GM21526 (cell line): ENCODE measurements around the gene PIGO.

Experiments
- ATAC-seq: cut with Tn5 transposase; IDR thresholded peaks from one replicate; pipeline ENCODE4 v1.9.1; 2021; ENCODE audit warnings: moderate library complexity; ENCODE audit not compliant: unreplicated experiment, low FRiP score

The PIGO gene

DNA sequence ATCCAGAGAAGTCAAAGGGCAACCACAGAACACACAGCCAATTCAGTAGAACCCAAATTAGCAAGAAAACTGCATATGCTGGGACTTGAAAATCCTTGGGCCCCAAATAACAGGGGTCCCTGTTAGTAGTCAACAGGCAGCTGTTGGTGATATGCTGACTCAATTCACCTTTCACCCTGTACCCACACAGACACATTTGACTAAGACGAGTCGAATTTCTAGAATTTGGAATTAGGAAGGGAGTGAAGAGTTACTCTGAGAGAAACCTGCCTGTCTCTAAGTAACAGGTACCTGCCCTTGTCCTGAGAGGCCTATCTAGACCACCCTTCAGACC is 23.1 kb downstream of the PIGO start:
- ATAC-seq: no peak

DNA sequence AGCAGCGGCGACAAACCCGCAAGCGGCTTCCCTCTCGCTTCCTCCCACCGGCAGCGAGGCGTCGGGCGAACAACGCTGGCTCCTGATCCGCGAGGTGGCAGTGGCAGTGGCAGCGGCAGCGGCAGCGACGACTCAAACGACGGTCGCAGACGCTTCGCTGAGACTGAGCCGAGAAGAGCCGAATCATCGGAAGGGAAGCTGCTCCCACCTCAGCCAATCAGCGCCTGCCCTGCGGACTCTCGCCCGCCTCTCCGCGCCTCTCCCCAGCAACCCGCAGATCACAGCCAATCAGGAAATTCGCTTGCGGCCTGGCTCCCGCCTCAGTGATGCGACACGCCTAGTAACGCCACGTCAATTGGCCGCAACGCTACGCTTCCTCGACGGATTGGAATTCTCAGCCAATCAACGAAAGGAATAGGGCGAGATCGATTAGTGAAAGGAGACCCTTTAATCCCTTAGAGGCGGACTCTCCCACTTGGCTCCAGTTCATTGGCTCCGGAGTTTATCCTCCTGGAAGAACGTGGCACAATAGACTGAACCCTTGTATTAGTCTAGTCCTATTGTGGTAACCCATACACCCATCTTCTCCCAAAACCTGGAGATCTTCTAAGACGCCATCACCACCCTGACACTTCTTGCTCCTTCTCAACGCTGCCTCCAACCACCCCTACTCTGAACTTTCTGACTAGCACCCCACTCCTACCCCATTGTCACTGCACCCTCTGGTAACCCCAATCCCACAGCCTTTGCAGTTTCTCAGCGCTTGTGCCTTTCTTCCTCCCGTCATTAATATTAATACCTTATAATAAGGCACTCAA is 23.7 kb downstream of the PIGO start, which contains the start of gene VCP:
TSS of gene VCP (minus strand) at position 165 of the 818 bp plus-strand sequence. CDS start 272 bp downstream, outside the sequence.
- peak; percentile 77 for ATAC-seq

DNA sequence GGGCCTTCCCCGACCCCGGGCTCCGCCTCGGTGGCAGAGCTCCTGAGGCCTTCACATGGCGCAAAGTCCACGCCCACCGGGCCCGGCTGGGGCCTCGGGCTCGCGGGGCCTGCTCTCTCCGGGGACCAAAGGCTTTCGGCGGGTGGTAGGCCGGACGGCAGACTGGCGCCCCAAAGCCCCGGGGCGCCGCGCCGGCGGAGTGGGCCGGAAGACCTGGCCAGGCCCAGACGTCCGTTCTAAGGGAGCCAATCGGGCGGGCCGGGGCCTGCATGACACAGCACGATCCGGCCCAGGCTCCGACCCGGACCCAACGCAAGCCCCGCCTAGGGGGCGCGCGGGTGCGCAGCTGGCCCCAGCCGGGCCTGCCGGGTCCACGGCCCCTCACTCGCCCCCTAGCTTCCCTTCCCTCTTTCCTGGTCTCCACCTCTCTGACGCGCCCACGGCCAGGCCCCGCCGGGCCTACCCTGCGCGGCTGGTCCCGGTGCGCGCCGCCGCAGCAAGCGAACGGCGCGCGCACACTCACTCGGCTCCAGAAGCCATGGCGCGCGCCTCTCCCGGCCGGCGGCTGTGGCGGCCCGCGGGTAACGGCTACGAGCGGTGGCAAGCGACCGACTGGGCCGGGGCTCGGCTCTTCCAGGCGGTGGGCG is 24.5 kb downstream of the PIGO start:
- peak; percentile 43 for ATAC-seq

DNA sequence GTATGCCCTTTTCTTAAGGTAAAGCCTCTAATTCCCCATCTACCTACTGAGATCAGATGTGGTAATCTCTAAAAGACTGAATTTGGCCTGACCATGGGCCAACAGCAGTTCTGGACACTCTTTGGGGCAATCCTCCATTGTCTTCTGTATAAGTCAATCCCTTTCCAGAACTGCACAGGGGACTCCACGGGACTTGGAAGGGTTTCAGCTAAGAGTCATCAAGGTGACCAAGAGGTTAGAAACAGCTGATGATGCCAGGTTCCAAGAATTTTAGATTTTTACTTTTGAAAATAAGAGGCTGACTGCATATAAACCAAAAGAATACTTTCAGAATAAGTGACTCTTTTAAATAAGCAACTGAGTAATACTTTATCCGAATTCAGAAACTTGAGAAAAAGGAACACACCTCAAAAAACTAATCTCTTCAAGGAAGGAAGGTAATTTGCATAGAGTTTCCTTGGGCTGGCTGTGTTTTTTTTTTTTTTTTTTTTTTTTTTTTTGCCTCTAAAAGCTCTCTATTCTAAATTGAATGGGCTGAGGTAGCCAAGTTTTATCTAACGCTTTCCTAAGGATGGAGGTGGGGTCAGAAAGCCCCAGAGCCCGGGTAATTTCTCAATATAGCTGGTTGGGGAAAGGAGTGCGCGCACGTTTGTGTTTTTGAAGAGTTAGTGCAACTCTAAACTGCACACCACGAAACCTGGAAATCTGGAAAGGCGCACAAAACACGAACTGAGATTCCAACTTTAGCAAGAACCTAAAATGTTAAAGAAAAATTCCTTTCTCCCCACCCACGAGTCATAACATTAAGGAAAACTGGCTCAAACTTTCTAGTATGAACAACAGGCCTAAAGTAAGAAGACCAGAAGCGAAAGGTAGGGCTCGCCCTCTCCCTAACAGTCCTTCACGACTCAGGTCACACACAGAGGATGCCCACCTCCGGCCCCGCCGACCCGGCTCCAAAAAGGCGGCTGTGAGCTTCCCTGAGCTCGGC is 25.3 kb downstream of the PIGO start:
- no peak for ATAC-seq

DNA sequence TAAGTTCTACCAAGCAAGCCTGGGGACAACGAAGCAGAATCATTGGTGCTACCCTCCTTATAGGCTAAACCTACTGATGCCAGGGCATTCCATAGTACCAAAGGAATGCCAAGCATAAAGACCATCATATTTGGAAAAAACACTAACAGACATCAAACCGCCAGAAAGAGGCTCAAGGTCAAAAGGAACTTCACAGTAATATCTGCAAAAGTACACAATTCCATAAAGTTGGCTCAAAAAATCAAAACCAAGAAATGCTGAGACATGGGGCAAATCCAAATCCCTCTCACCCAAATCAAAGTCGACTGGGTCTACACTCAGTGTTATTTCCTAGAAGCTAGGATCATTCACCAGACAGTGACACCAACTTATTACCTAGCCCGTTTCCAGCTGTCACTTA is 27.4 kb downstream of the PIGO start:
- no peak for ATAC-seq

DNA sequence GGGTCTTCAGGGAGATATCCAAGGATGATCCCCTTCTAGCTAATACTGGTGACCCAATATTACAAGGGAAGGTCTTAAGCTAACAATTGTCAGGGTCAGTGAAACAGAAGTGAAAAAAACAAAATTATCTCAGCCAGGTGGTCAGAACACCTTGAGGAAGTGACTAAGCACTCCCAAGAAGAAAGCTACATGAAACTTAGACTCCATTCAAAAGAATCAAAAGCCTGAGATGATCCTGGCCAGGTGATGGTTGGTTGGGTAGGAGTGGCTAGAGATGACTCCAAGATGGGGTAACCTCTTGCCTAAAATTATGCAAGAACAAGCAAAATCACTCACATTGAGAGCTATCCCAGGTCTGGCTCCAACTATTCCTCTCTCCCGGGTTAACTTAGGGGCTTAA is 29.3 kb downstream of the PIGO start:
- ATAC-seq: no peak

DNA sequence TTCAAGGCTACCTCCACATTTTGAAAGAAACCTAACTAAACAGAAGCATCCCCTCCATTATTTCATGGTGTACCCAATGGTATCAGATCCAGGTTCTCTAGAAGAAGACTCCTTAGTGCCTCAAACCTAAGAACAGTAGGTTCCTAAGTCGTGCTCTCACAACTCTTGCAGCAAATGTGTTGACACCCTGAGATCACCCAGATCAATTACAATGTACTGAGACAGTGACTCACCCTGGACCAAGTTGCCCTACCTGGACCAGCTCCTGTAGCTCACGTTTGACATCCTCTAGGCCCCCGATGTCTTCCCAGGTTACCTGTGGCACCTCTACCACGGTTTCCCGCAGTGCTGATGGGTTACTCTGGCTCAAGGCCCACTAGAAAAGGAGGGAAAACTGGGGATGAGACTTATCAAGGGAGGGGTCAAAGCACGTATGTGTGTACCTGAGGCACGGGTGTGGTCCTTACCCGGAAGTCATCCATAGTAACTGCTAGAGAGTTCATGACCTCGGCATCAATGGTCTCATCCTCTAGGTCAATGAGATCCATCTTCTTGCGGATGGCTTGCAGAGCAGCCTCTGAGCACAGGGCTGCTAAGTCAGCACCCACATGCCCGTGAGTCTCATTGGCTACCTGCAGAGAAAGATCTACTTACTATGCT is 35.7 kb downstream of the PIGO start:
- ATAC-seq: no peak

DNA sequence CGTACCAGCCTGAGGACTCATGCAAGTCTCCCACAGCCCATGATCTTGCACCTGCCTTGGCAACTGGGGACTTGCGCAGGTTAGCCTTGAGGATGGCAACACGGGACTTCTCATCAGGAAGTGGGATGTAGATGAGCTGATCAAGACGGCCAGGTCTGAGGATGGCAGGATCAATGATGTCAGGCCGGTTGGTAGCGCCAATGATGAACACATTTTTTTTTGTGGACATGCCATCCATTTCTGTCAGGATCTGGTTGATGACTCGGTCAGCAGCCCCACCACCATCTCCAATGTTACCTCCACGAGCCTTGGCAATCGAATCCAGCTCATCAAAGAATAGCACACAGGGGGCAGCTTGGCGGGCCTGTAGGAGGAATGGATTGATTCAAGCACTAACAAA is 37.0 kb downstream of the PIGO start:
- ATAC-seq: no peak

DNA sequence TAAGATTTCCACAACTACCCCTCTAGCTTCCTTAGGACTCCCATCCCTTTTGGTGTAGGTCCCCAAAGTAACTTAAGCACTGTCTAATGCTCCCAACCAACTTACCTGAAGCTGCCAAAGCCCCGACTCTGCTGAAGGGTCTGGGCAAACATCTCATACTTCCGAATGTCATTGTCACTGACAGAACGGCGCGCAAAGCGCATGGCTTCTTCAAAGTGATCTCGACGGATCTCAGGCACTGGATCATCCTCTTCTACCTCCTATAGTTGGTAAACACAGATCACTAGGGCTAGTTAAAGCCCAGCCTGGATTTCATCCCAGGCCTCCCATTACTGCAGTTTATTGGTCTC is 39.1 kb downstream of the PIGO start:
- no peak for ATAC-seq

DNA sequence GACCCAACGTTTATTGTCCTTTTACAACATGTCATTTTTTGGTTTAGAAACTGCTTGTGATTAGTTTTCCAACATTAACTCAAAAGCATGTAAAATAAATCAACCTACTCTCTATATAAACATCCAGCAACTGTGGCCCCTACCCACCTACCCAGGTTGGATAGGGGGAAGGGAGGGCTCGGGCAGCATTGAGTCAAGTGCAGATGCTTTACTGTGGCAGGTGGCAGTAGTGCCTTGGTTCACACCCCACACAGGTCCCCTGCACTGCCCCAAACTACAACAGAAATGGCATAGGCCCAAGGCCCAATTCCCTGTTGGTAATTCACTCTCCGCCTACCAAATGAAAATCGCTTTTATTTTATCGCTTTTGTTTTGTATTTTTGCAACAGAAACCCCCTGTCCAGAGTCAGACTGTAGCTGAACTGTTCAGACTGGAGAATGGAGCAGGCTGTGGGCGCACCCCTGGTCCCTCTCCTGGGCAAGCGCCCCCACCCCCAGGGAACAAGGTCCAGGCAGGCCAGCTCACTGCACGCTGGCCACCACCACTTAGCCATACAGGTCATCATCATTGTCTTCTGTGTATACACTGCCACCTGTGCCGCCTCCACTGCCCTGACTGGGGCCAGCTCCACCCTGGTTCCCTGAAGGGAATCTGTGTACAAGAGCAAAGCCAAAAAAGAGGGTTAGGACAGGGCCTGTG is 39.7 kb downstream of the PIGO start:
- no peak for ATAC-seq

DNA sequence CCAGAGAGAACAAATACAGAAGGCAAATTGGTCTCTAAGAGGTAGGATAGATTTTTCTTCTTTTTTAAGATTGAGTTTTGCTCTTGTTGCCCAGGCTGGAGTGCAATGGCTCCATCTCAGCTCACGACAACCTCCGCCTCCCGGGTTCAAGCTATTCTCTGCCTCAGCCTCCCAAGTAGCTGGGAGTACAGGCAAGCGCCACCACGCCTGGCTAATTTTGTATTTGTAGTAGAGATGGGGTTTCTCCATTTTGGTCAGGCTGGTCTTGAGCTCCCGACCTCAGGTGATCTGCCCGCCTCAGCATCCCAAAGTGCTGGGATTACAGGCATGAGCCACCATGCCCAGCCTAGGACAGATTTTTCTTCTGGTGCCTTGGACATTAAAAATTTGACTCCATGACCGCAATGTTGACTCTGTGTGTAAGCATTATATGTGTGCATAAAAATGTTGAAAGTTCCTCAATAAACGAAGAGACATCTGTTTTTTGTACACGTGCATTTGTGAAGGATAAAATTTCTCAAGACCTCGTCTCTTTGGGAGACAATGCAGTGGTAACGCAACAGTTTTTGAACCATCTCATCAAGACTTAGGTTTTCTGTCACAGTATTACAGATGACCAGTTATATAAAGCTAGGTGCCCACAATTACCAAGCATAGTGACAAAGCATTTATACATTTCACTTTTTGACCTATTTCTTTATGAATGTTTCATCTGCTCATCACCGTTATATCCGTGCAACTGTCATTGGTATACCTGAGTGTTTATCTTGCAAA is 41.3 kb downstream of the PIGO start:
- no peak for ATAC-seq

DNA sequence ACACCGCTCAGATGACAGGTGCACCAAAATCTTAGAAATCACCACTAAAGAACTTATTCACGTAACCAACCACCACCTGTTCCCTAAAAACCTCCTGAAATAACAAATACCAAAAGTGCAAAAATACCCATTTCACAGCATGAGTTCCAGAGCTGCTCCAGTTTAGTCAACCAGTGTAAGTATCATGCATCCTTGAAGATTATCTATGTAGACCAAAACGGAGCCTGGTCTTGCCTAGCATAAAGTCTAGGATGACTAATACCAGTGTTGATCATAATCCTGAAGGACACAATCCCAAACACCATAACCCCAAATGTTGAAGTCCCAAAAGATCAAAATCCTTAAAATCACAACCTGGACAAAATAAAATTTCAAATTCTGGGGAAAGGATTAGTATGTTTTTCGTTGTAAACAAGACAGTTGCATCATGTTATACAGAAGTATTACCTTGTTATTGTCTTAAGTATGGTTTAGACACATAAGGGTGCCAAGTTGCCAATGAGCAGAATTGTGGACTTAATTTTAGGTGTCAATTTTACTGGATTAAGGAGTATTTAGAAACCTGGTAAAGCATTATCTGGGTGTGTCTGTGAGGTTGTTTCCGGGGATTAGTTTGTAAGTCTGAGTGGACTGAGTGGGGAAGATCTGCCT is 42.1 kb downstream of the PIGO start:
- no peak for ATAC-seq

DNA sequence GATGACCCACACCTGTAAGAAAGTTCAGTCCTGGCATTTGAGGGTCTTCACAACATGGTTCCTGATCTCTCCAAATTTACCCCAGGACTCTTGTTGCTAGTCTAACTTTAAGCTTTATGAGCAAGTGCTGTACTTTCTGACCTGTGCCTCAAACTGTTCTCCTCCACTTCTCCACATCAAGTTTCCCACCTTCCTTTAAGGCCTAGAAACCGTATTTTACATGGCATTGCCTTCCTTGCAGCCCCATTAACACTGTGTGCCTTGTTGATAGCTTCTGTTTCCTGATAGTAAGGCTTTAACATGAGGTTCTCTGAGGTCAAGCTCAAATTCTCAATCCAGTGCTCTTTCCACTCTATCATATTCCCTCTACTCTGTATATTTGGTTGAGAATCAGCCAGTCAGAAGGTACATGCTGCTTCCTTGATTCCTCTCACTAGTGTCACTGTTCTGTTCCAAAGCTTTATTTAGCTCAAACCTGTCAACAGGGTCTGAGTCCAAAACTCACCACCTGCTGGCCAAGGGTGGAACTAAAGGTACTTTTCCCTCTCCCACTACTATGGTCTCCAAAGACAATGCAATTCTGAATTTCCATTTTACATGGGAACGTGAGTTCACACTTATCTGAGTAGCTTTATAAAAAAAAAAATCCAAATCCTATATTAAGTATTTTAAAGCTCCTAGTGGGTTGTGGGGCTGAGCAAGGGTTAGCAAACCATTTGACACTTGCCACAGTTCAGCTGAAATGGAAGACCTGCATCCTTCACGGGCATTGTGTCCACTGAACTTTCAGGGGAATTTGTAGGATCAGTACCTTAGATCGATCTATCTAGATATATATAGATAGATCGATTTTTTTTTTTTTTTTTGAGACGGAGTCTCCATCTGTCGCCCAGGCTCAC is 45.1 kb downstream of the PIGO start:
- no peak for ATAC-seq

DNA sequence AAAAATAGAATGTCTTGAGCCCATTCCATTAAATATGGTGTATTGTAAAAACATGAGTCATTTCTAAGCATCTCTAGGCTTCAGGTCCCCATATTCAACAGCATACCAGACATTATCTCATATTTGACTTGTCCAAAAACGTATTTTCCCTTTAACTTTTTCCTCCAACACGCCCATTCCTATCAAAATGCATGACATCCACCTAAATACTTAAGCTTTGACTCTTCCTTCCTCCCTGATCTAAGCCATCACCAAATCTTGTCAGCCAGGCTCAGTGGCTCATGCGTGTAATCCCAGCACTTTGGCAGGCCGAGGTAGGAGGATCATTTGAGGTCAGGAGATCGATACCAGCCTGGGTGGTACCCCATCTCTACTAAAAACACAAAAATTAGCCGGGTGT is 47.9 kb downstream of the PIGO start:
- no peak for ATAC-seq

DNA sequence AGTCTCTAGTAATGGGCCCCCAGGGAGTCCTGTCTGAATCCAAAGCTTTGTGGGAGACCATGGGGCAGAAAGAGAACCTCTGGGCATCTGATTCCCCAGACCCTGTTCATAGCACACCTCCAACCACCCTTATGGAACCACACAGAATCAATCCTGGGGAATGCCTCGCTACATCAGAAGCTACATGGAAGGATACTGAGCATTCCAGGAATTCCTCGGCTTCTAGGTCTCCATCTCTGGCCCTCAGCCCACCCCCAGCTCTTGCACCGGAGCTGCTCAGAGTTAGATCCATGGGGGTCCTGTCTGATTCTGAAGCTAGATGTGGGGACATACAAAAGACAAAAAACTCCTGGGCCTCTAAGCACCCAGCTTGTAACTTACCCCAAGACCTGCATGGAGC is 52.3 kb downstream of the PIGO start:
- no peak for ATAC-seq

DNA sequence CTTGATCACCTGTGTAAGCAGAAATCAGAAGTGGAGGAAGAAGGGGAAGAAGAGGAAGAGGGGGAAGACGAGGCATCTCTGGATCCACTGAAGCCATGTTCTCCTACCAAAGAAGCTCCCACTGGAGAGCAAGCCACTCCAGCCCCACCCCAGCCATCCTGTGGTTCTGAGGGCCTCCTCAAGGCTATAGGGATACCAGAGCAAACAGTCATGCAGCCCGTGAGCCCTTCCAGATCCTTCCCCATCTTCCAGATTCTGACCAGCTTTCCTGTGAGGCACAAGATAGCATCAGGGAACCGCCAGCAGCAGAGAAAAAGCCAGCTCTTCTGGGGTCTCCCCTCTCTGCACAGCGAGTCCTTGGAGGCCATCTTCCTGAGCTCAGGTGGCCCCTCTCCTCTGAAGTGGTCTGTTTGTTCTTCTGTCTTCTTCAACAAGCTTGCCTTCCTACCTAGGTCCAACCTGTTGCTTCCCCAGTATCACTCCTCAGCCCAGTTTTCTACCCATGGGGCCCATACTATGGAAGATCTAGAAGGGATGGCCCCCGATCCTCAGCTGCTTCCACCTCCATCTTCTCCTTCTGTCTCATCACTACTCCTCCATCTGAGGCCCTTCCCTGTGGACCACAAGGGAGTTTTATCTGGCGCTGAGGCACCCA is 53.4 kb downstream of the PIGO start:
- no peak for ATAC-seq

DNA sequence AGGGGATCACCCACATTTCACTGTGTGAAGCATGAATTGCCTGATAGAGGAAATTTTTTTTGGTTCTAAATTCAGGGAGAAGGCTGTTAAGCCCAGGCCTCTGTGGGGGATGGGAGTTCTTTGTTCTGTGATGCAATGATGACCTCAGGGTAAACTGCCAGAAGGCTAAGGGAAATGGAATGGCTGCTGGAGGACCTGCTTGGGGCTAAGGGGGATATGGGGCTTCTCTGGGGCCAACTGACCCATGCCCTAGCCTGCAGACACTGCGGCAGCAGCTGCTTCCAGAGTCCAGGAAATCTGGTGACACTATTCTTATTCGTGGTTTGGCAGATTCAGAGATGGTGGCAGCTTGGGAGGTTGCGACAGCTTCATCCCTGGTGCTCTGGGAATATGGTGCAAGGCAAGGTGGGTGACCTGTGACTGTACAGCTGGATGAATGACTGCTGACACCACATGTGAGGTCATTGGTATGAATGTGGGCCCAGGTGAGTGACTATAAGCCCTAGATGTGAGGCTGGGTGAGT is 54.2 kb downstream of the PIGO start:
- no peak for ATAC-seq
